Measurements from ENCODE around the gene GNG7. TPM values are rescaled to one million over a fixed set of nuclear protein-coding genes. Genes with fewer than 3 reads are reported as not detected.

Gene GNG7
- polyA plus RNA-seq, 1 of the 3 experiments (the other 2 are of a cell fraction) = 2.2 TPM

- 6% methylated on average over 12 of the region's 64 CpGs for WGBS (ENCODE audit: low lambda C conversion rate)
- peak within 1 kb of the TSS; percentile 71 for H3K9ac ChIP-seq
- CTCF ChIA-PET = interaction anchor here (0.6 to 3.9 kb wide), 9 partner anchors 9 to 884 kb away, joined by 3 to 23 read pairs (median 3); partner anchors contain the start of genes LMNB2 and ZNF554
- H2AFZ ChIP-seq (ENCODE audit: low read depth) = peak within 1 kb of the TSS; percentile 86
- peak within 1 kb of the TSS; percentile 85 for H3K4me2 ChIP-seq
- H3K27me3 ChIP-seq (ENCODE audit: insufficient read depth) = peaks cover 1% of the 10 kb centered on the region; the same call in 1 of the 2 replicates
- no peaks in the 10 kb centered on the region for H4K20me1 ChIP-seq (ENCODE audit: insufficient read depth)
- POLR2A ChIA-PET = interaction anchor here (0.7 to 1.4 kb wide), 2 partner anchors 12 to 49 kb away, joined by 3 to 7 read pairs; no protein-coding TSS in a partner anchor
- H3F3A ChIP-seq (replicated peaks; ENCODE audit: insufficient read depth) = no peaks in the 10 kb centered on the region
- peaks cover 0 to 5% of the 10 kb centered on the region in 2 experiments; a peak in 1 of 4 replicates for H3K4me1 ChIP-seq (ENCODE audit: control insufficient read depth in 1 of 2, insufficient read depth in 2 of 2, low read depth in 1 of 2, low read length in 1 of 2)
- no peak within 1 kb of the TSS; a peak in 1 of 4 replicates for H3K27ac ChIP-seq (ENCODE audit: low read depth in 2 of 2, low read length in 1 of 2)
- peak within 1 kb of the TSS; percentile 84 to 94 for H3K4me3 ChIP-seq (ENCODE audit: low read depth in 2 of 2, low read length in 1 of 2)
- H3K79me2 ChIP-seq (ENCODE audit: insufficient read depth) = peaks cover 15% of the 10 kb centered on the region
- peak; percentile 100 for DNase-seq
- peaks cover 2 to 22% of the 10 kb centered on the region in 2 experiments for H3K36me3 ChIP-seq (replicated peaks in 1 of 2; ENCODE audit: control insufficient read depth in 1 of 2, insufficient read depth in 2 of 2, low read length in 1 of 2)
- H3K9me2 ChIP-seq = no peaks in the 10 kb centered on the region
- H3K9me3 ChIP-seq = no peaks in the 10 kb centered on the region
- no peak for TF ChIP-seq EP300 (IDR thresholded peaks at IDR 0.05; ENCODE audit: borderline replicate concordance in 1 of 2, low read depth in 1 of 2, low read length in 1 of 2)
- TF ChIP-seq TEAD4 (IDR thresholded peaks at IDR 0.05; ENCODE audit: borderline replicate concordance, insufficient read depth) = 0 out of 2 replicates have a peak, but pooled peaks have one; percentile 11
- TF ChIP-seq, protein P1, sequence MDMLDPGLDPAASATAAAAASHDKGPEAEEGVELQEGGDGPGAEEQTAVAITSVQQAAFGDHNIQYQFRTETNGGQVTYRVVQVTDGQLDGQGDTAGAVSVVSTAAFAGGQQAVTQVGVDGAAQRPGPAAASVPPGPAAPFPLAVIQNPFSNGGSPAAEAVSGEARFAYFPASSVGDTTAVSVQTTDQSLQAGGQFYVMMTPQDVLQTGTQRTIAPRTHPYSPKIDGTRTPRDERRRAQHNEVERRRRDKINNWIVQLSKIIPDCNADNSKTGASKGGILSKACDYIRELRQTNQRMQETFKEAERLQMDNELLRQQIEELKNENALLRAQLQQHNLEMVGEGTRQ (IDR thresholded peaks at IDR 0.05; ENCODE audit: borderline replicate concordance, low read depth, low read length) = no peak
- TF ChIP-seq CHD2 (IDR thresholded peaks at IDR 0.05; ENCODE audit: low read length, partially characterized antibody) = peak; percentile 87
- TF ChIP-seq FOSL2 (IDR thresholded peaks at IDR 0.05; ENCODE audit: borderline replicate concordance, low read depth) = no peak
- no peak for TF ChIP-seq JUND (IDR thresholded peaks at IDR 0.05)
- peak; percentile 20; the same call in 1 of the 2 replicates for TF ChIP-seq MEF2A (IDR thresholded peaks at IDR 0.05; ENCODE audit: borderline replicate concordance, low read depth)
- peak; percentile 36; the same call in 1 of the 2 replicates for TF ChIP-seq TCF12 (IDR thresholded peaks at IDR 0.05)
- TF ChIP-seq GABPA (IDR thresholded peaks at IDR 0.05; ENCODE audit: low read depth) = peak; percentile 91
- TF ChIP-seq TAF1 (IDR thresholded peaks at IDR 0.05; ENCODE audit: borderline replicate concordance, low read depth, low read length) = peak; percentile 54
- no peak for TF ChIP-seq FOXJ3 (CRISPR knock-in tag; IDR thresholded peaks at IDR 0.05)
- TF ChIP-seq SIN3A (IDR thresholded peaks at IDR 0.05; ENCODE audit: borderline replicate concordance, low read depth, low read length) = peak; percentile 98
- TF ChIP-seq RFX5 (IDR thresholded peaks at IDR 0.05; ENCODE audit: low read length) = peak; percentile 19; the same call in 1 of the 2 replicates
- TF ChIP-seq, protein P2, sequence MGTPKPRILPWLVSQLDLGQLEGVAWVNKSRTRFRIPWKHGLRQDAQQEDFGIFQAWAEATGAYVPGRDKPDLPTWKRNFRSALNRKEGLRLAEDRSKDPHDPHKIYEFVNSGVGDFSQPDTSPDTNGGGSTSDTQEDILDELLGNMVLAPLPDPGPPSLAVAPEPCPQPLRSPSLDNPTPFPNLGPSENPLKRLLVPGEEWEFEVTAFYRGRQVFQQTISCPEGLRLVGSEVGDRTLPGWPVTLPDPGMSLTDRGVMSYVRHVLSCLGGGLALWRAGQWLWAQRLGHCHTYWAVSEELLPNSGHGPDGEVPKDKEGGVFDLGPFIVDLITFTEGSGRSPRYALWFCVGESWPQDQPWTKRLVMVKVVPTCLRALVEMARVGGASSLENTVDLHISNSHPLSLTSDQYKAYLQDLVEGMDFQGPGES (IDR thresholded peaks at IDR 0.05; ENCODE audit: low read depth, low read length) = peak; percentile 74
- TF ChIP-seq ZBTB33 (IDR thresholded peaks at IDR 0.05; ENCODE audit: borderline replicate concordance, low read depth) = peak; percentile 64; the same call in 1 of the 2 replicates
- no peak for TF ChIP-seq RAD21 (IDR thresholded peaks at IDR 0.05; ENCODE audit: low read length)
- TF ChIP-seq, protein P3, sequence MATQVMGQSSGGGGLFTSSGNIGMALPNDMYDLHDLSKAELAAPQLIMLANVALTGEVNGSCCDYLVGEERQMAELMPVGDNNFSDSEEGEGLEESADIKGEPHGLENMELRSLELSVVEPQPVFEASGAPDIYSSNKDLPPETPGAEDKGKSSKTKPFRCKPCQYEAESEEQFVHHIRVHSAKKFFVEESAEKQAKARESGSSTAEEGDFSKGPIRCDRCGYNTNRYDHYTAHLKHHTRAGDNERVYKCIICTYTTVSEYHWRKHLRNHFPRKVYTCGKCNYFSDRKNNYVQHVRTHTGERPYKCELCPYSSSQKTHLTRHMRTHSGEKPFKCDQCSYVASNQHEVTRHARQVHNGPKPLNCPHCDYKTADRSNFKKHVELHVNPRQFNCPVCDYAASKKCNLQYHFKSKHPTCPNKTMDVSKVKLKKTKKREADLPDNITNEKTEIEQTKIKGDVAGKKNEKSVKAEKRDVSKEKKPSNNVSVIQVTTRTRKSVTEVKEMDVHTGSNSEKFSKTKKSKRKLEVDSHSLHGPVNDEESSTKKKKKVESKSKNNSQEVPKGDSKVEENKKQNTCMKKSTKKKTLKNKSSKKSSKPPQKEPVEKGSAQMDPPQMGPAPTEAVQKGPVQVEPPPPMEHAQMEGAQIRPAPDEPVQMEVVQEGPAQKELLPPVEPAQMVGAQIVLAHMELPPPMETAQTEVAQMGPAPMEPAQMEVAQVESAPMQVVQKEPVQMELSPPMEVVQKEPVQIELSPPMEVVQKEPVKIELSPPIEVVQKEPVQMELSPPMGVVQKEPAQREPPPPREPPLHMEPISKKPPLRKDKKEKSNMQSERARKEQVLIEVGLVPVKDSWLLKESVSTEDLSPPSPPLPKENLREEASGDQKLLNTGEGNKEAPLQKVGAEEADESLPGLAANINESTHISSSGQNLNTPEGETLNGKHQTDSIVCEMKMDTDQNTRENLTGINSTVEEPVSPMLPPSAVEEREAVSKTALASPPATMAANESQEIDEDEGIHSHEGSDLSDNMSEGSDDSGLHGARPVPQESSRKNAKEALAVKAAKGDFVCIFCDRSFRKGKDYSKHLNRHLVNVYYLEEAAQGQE (IDR thresholded peaks at IDR 0.05; ENCODE audit: low read depth, low read length) = peak; percentile 100
- TF ChIP-seq NRF1 (IDR thresholded peaks at IDR 0.05; ENCODE audit: low read depth, low read length) = no peak; the same call in 1 of the 2 replicates
- TF ChIP-seq GATA2 (CRISPR knock-in tag; IDR thresholded peaks at IDR 0.05) = no peak
- TF ChIP-seq MAX (IDR thresholded peaks at IDR 0.05; ENCODE audit: low read depth) = peak; percentile 74
- TF ChIP-seq MXI1 (IDR thresholded peaks at IDR 0.05; ENCODE audit: low read depth, low read length) = peak; percentile 67; the same call in 1 of the 2 replicates
- no peak for TF ChIP-seq RXRA (IDR thresholded peaks at IDR 0.05; ENCODE audit: borderline replicate concordance, low read depth)
- 0 out of 2 replicates have a peak, but pooled peaks have one; percentile 37 for TF ChIP-seq FOXM1 (IDR thresholded peaks at IDR 0.05; ENCODE audit: low read depth)
- no peak for TF ChIP-seq SMC3 (IDR thresholded peaks at IDR 0.05; ENCODE audit: low read depth, low read length)
- TF ChIP-seq RCOR1 (IDR thresholded peaks at IDR 0.05; ENCODE audit: low read length) = peak; percentile 75
Observed at GRCh38 chr19:2739602-2740313, 37.3 kb upstream of the GNG7 start, which contains the start of gene SLC39A3. Gene SLC39A3 (minus strand): TSS chr19:2740017. CDS start chr19:2737257, 2,760 bp downstream.
